HL-60 (cell line): ENCODE measurements around the gene DPY30.
"Not testable (repeated sequence)": the region's sequence is repeated elsewhere in the genome, so short reads cannot be mapped to it uniquely, and the experiment has no call there.

Experiments
- DNase-seq, 2 experiments: peaks; one replicate each; pipeline ENCODE4 v3.0.0-alpha.2; 2010 to 2020; ENCODE audit warnings: low read depth in 1 of 2, low spot score in 1 of 2
- H3K27ac ChIP-seq: fragments of 250-450 bp; sonication (Bioruptor Pico); replicated peaks from 2 replicates; pipeline ENCODE4 v1.5.1; 2020; ENCODE audit warnings: mild to moderate bottlenecking, moderate library complexity
- H3K27me3 ChIP-seq: fragments of 250-450 bp; sonication (Bioruptor Pico); 2 replicates; pipeline ENCODE4 v1.5.1; 2021; ENCODE audit warnings: mild to moderate bottlenecking, moderate library complexity; ENCODE audit not compliant: insufficient read depth, poor library complexity, severe bottlenecking
- H3K4me3 ChIP-seq: replicated peaks from 2 replicates; pipeline ENCODE4 v1.5.1; 2011; ENCODE audit warnings: mild to moderate bottlenecking, control low read depth, low read length; ENCODE audit not compliant: insufficient read depth
- CTCF ChIP-seq: IDR thresholded peaks from one replicate; pipeline ENCODE4 v1.5.1; 2011; ENCODE audit warnings: low read length, control low read depth, inconsistent platforms; ENCODE audit not compliant: insufficient read depth
- GABPA ChIP-seq: IDR thresholded peaks from 2 replicates; pipeline ENCODE4 v1.6.1; 2012; ENCODE audit warnings: low read depth
- POLR2AphosphoS5 ChIP-seq: IDR thresholded peaks from 2 replicates; pipeline ENCODE4 v1.6.1; 2012; ENCODE audit warnings: low read depth
- REST ChIP-seq: IDR thresholded peaks from 2 replicates; pipeline ENCODE4 v1.6.1; 2012; ENCODE audit warnings: low read depth; ENCODE audit not compliant: insufficient replicate concordance
- SPI1 ChIP-seq: IDR thresholded peaks from 2 replicates; pipeline ENCODE4 v1.6.1; 2012; ENCODE audit warnings: low read depth, mild to moderate bottlenecking, borderline replicate concordance

Gene DPY30

DNA sequence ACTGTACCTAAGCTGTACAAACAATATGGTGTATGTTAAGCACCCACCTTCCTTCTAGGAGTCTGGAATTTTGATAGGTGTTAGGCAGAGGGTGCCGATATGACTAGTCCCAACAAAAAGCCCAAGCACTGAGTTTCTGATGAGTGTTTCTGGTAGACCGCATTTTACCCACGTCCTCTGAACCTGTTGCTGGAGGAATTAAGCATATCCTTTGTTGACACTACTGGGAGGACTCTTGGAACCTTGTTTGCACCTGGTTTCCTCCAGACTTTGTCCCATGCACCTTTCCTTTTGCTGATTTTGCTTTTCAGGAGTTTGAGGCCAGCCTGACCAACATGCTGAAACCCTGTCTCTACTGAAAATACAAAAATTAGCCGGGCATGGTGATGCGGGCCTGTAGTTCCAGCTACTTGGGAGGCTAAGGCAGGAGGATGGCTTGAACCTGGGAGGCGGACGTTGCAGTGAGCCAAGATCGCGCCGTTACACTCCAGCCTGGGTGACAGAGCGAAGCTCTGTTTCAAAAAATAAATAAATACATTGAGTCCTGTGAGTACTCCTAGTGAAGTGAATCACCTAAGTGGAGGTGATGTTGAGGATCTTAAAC lies 12.3 kb upstream of the DPY30 start:
- Histone ChIP-seq H3K4me3 (no peak overlapping the region), H3K27ac (no peak overlapping the region)
- no peak for TF ChIP-seq POLR2AphosphoS5
- TF ChIP-seq GABPA, result no peak
- TF ChIP-seq REST, result no peak
- no peak for TF ChIP-seq SPI1
- TF ChIP-seq CTCF, result no peak

DNA sequence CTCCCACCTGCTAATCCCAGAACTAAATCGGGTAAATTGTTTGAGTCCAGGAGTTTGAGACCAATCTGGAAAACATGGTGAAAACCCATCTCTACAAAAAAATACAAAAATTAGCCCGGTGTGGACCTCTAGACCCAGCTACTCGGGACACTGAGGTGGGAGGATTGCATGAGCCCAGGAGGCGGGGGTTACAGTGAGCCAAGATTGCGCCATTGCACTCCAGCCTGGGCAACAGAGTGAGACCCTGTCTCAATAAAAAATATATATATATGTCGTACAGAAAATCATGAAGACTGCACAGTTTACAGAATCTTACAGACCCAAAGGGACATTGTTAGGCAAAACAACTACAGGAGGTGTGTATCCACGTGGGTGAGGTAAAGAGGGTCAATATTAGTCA lies 4.0 kb upstream of the DPY30 start:
- no peaks in the 10 kb centered on the region for H3K27me3 ChIP-seq
- TF ChIP-seq SPI1, result no peak
- TF ChIP-seq POLR2AphosphoS5, result no peak
- TF ChIP-seq REST, result no peak
- no peak for TF ChIP-seq GABPA
- TF ChIP-seq CTCF, result no peak
- H3K27ac ChIP-seq, result no peak overlapping the region

More for the DNA sequence above, 12.3 kb upstream of the DPY30 start:
- H3K27me3 ChIP-seq, result no peaks in the 10 kb centered on the region
- DNase-seq, result no peak

DNA sequence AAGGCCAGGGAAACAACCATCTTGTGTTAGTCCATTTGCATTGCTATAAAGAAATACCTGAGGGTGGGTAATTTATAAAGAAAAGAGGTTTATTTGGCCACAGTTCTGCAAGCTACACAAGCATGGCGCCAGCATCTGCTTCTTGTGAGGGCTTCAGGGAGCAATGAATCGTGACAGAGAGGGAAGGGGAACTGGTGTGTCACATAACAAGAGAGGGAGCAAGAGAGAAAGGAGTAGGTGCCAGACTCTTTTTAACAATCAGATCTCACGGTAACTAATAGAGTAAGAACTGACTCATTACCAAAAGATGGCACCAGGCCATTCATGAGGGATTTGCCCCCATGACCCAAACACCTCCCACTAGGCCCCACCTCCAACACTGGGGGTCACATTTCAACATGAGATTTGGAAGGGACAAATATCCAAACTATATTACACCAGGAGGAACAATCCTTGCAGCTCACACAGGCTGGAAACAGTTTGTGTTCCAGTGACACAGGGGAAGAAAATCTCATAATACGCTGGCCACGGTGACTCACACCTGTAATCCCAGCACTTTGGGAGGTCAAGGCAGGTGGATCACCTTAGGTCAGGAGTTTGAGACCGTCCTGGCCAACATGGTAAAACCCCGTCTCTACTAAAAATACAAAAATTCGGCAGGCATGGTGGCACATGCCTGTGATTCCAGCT lies 5.3 kb downstream of the DPY30 start:
- H3K27me3 ChIP-seq, H3K4me3 ChIP-seq, H3K27ac ChIP-seq, DNase-seq: not testable (repeated sequence)

More for the DNA sequence above, 4.0 kb upstream of the DPY30 start:
- H3K4me3 ChIP-seq, result no peak overlapping the region
- DNase-seq, result no peak

GRCh38 chr2:32018789-32019482 lies 20.7 kb downstream of the DPY30 start:
- H3K27me3 ChIP-seq, H3K27ac ChIP-seq, H3K4me3 ChIP-seq, DNase-seq: not testable (repeated sequence)
